HG03378 (cell line): ENCODE results near the gene MICAL2.

Experiments
- ATAC-seq: cut with Tn5 transposase; IDR thresholded peaks from one replicate; pipeline ENCODE4 v1.9.1; 2021; ENCODE audit warnings: mild to moderate bottlenecking, moderate library complexity; ENCODE audit not compliant: unreplicated experiment

Gene MICAL2

DNA sequence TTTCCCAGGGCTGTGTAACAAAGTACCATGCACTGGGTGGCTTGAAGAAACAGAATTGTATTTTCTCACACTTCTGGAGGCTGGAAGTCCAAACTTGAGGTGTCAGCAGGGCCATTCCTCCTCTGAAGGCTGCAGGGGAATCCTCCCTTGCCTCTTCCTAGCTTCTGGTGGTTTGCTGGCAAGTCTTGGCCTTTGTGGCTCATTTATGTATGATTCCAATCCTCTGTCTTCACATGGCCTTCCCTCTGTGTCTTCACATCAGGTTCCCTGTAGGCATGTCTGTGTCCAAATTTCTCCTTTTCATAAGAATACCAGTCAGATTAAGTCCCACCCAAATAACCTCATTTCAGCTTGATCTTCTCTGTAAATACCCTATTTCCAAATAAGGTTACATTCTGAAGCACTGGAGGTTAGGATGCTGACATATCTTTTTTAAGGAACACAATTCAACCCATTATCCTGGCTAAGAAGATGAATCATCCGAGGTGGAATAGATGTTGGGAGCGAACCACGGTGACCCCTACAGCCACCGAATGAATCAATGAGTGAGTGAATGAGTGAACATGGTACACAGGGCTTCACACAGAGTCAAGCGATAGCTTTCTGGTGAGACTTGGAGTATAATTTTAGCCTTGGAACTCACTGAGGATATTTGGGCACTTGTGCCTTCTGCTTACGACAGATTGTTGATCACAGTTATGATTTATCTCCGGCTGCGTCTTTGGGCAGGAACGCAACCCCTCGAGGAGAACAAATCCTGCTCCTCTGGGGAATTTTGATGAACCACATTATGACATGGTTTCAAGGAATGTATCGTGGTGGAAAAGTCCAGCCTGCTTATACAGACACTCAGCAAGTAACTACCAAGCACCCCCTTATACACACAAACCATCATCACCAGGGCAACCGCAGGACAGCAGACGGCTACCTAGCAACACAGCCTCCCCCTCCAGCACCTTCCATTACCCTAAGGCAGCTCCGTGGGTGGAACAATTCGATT is 34.3 kb upstream of the MICAL2 start:
- no peak for ATAC-seq

DNA sequence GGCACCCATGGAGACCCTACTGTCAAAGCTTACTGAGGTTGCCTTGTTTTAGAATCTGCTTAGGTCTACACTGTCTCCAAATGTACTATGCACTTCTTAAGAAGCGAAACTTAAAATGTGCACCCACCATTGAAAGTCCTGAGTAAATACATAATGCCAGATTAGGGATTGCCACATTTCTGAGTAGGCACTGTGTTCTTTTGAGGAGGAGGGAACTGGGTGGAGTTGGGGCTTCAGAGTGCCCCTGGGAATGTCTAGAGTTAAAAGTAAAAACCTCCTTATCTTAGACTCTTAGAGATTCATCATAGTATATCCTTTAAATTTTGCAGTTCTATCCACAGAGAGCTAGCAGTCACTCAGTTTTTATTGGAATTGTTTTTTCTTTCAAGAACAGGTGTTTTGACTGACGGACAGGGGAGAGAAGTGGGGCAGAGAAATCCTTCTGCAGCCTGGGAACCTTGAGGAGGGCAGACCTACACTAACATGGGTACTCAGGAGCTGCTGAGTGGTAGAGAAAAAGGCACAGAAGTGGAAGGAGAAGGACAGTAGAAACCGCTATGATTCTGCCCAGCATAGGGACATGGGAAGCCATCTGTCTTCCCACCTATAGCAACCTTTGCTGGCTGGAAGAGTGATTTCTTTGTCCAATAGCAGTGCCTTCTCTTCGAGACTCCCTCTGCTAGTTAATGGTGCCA is 33.4 kb upstream of the MICAL2 start:
- ATAC-seq: no peak

DNA sequence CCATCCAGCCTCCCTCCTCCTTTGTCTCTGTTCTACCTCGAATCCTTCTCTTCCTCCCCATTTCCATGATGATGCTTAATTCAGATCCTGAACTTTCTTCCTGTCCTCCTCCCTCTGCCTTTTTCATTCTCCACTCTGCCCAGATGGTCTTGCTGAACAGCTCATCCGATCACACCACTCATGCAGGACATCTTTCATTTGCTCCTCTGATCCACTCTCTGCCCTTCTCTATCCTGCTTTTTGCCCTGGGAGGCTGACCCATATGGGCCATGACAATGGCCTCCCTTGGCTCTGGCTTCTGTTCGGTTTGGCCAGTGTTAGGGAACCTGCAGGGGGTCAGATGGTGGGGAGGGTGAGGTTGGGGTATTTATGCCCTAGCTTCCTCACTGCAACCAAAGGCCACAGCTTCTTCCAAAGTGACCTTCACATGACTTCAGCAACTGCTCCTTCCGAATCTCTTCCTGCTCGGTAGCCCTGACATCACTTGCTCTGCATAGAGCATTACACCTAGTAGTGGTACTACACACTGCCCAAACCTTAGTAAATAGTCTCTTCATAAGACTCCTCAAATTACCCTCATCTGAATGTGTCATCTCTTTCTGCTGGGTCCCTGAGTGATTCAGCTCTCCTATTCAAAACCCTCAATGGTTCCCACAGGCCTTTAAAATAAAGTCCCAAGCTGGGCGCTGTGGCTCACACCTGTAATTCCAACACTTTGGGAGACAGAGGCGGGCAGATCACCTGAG is 32.7 kb upstream of the MICAL2 start:
- ATAC-seq: no peak

DNA sequence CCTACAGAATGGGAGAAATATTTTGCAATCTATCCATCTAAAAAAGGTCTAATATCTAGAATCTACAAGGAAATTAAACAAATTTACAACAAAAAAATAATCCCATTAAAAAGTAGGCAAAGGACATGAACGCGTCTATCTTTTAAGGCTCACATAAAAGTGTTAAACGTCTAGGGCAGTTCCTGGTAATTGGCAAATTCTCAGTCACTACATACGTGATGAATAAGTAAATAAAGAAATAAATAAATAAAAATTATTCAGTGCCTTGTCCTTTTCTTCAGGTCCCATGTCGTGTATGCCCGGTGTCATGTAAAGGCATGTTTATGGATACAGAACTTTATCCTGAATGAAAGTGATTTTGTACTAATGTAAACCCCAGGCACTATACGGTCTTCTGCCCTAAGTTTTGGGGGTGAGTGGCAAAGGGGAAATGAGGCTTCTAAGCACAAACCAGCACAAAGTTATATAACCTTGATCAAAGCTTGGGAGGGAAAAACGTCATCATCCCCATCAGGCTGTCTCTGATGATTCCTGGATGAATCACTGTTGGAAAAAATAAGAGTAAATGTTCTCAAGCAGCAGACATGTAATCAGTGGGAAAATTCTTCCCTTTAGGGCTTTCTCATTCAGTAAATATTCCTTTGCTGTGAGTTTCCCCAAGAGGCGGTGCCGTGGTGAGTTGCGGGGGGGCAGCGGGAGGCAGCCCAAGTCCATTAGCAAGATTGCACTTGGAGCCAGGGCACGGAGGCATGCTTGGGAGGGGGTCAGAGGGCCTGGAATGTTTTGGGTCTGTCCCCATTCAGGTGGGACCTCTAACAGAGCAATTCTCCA is 30.4 kb upstream of the MICAL2 start:
- ATAC-seq: no peak

DNA sequence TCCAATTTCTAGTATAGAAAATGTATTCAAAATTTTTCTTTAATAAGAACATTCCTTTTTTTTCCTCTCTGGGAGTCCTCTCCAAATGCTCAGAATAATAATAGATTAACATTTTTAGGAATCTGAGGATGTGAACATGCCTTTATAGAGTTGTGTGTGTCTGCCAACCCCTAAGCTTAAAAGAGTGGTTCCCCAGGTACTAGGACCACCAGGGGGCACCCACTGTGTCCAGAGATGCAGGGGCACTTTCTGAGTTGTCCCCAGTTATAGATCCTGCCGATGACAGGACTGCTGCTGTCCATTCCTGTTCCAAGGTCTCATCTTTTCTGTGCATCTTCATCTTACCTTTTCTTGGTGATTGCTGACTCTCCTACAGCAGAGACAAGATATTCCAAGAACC is 27.0 kb upstream of the MICAL2 start:
- ATAC-seq: no peak

DNA sequence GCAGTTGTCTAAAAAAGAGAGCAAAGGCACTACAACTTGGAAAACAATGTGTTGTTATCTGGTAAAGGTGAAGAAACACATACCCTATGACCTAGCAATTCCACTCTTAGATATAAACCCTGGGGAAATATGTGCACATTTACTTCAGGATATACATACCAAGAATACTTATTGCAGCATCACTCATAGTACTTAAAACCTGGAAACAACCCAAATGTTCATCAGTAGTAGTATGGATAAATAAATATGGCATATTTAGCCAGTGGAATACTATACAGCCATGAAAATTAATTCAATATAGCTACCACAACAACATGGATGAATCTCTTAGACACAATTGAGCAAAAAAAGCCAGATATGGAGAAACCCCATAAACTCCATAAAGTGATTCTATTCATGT is 26.1 kb upstream of the MICAL2 start:
- no peak for ATAC-seq

DNA sequence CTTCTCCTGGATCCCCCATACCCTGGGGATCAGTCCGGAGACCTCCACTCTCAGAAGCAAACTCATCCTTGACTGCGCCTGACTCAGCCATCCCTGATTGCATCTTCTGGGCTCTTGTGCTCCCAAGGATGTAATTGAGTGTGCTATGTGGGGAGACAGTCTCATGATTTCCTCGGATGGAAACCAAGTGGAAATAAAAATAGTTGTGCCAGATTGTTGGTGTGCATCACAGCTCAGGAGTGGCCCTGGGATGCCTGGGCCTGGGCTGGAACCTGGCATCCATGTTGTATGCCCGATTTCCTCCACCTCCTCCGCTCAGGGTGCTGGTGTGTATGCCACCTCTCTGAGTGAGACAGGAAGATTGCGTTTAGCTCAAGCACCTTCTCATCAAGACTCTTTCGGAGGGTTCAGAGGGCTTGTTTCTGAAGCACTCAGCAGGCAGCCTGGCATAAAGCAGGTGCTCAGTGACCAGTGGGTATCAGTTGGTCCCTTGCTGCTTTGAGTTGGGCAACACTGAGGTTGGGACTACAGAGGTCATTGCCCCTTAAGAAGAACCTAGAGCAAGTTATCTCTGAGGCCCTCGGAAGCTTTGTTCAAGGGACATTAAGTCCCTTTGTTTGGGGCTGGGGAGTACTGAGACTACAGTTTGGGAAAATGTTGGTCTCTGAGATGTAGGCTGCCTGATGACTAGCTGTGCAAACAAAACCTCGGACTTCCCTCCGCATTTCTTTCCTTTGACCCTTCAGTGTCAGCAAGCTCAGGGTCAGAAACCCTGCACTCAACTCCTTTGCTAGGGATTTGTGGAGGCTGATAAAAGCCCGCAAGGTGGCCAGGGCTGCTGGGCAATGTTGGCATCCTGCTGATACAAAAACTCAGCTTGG is 24.8 kb upstream of the MICAL2 start:
- no peak for ATAC-seq

DNA sequence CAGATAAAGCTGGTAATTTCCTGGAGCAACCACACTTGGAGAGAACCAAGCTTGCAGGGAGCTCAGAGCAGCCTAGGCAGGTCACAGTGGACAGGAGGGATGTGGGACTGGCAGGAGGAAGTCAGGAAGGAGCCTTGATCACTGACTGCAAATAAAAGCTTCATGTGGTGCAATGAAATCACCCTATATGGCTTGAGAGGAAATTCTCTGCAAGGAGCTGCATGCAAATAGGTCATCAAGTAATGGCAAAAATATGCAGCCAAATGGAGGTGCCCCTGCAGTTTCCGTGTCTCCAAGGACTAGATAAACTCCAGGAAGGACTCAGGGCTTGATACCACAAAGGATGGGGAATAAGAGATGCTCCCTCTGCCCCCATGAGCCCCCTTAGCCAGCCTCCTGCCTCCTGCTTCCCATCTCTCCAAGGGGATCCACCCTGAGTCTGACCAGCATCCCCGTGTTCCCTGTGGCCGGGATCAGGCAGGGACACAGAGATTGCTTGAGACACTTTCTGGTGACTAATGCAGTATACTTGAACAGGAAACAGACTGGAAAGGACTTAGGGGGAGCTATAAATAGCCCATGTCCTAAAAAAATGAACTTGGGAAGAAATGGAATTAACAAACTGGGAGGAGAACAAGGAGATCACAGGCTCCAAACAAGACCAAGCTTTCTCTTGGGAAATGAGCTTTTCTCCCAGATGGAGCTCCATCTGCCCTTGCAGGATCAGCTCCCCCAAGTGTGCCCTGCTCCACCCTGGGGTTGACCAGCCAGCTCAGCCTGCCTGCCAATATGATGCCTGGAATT is 23.9 kb upstream of the MICAL2 start:
- no peak for ATAC-seq

DNA sequence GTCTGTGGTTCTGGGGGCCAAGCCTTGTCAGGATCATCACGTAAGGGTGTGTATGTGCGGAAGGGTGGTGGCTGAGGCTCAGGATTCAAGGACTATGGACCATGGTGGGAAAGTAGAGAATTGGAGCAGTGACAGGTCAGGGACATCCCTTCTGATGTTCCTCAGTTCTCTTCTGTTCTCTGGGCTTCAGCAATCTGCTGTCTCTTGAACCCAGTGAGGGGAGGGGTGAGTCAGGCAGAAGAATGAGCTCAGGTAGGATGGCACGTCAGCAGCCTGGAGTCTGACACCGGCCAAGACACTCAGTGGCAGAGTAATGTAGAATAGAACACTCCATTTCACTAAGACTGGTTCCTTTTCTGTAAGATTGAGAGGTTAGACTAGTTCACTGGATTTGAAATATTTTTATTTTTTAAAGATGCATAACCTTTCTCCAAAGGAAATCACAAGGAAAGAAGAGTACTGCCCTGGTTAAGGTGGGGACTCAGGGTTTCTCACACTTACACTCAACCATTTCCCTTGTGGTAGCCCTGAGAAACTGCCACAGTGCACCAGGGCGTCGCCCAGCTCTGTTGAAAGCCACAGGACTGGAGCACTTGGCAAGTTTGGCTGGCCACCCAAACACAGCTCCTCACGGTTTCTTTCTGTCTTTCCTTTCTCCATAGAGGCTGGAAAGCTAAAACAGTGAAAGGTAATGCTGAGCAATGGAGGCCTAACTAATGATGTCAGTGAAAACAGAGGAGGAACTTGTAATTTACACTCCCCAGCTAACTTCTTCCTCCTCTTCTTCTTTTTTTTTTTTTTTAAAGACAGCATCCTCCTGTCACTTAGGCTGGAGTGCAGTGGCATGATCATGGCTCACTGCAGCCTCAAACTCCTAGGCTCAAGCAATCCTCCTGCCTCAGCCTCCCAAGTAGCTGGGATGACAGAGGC is 23.1 kb upstream of the MICAL2 start:
- peak; percentile 54 for ATAC-seq

DNA sequence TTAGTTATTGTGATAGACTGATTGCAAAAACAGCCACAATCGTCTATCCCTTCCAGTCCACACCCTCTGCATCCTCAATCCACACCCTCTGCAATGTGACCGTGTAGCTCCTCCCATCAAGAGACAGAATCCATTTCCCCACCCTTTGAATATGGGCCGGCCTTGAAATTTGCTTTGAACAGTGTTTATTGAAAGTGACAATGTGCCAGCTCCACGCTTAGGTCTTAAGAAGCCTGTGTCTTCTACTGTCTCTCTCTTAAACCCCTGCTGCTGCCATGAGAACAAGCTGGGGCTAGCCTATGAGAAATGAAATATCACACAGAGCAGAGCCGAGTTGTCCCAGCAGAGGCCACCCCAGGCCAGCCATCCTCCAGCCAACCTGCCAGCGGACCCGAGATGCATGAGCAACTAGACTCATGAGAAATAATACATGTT is 22.3 kb upstream of the MICAL2 start:
- ATAC-seq: no peak

DNA sequence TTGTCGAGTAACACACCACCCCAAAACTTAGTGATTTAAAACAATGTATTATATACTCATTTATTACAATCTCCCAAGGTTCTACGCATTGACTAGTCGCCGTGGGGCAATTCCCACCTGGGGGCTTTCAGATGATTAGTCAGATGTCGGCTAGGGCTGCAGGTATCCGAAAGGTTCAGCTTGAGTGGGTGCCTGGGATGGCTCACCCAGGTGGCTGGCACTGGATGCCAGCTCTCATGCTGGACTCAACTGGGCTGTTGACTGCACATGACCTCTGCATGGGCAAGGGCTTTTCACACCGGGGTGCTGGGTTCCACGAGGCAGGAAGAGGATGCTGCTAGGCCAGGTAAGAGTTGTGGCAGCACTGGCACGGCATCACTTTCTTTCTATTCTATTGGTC is 21.9 kb upstream of the MICAL2 start:
- ATAC-seq: no peak

DNA sequence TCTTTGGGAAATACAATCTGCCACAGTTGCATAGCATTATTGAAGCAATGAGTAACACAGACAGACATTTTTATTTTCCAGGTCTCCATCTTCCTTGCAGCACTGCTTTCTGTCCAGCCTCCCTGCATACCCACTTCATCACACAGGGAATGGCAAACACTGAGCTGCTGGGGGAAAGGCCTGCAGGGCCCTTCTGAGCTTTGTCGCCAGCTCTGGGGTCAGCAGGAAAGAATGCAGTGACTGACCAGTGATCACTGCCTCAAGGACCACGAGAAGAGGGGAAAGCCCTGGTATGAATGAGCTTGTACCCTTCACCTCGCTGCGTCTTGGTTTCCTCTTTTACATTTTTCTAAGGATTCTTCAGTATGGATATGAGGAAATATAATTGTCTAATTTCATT is 21.3 kb upstream of the MICAL2 start:
- no peak for ATAC-seq

DNA sequence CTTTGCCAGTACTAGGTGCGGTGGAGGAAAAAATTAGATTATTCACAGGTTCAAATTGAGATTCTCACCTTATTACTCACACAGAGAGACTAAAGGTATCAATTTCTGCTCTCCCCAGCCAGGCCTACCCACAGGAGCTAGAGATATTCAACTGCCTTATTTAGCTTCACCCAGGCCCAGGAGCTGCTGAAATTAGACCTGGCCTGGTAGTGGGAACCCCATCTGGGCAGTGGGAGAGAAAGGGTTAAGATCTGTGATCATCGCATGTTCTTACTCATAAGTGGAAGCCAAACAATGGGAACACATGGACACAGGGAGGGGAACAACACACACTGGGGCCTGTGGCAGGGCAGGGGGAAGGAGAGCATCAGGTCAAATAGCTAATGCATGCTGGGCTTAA is 20.9 kb upstream of the MICAL2 start:
- no peak for ATAC-seq

DNA sequence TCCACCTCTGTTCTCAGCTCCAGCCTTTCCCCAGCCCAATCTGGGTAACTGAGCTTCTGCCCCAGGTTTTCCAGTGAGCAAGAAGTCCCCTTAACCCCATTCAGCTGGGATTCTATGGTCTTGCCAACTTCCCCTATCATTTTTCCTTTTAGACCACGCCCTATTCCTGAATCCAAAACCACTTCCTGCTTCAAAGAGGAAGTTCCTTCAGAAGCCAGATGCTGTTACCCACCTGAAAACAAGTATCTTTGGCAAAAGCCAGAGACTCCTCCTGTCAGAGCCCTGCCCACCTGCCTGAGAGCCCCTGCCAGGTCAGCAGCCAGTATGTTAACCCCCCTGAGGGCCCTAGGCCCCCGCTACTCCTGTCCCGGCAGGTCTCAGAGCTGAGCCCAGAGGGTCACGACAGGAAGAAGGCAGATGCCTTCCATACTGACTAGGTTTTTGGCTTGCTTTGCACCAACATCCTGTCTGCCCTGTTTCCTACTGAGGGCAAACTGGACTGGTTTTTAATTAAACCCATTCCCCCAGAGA is 20.3 kb upstream of the MICAL2 start:
- ATAC-seq: no peak

DNA sequence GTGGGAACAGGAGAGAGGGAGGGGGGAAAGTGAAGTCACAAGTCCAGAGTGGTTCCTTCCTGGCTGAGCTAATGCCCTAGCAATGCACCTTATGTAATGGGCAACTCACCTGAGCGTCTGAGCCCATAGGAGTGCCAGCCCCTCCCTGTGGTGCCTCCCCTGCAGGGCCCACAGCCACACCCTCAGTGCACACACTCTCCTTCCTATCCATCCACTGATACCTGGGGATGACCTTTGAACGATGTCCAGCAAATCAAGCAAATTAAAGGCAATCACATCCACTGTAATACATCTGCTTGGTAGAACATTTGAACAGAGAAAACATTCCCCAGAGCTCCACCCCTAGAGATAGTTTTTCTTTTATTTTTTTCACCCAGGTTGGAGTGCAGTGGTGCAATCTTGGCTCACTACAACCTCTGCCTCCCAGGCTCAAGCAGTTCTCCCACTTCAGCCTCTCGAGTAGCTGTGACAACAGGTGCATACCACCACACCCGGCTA is 19.6 kb upstream of the MICAL2 start:
- no peak for ATAC-seq

DNA sequence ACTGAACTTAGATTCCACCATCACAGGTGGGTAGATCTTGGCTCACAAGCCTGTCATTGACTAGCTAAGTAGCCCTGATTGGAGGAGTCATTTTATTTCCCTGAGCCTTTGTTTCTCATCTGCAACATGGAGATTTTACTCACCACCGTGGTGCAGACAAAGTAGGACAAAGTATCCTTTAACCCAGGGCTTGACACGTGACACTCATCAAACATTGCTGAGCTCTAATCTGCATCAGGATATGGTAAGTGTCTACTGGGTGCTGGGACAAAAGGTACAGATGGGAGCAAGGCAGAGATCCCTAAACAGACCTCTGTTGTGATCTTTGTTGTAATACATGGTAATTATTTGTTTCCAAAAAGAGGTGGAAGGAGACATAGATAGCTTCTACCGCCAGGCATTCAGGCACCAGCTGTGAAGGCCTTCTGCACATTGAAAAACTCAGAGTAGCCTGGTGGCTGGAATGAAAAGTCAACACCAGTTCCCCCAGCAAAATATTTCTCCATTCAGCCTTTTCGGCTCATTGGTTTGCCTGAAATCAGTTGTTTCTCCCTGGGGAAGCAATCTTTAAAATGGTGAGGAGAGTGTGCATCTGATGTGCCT is 18.3 kb upstream of the MICAL2 start:
- no peak for ATAC-seq

DNA sequence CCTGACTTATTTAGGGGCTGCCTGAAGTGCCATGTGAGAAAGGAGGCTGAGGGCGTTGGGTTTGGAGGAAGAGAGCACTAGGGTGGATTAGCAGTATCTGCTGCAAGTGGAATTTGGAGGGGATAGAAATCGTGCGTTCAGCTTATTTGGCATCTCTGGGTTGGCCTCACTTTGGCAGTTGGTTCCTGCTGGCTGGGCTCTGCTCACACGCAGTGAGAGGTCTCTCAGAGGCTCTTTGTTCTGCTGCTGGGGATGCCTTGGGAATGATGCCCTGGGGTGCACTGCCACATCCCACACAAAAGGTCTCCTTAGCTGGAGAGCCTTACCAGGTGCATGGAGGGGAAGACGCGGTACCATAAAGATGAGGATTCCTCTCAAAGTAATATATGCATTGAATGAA is 17.7 kb upstream of the MICAL2 start:
- ATAC-seq: no peak
